ENCODE data around the gene FCAMR.

FCAMR gene

DNA sequence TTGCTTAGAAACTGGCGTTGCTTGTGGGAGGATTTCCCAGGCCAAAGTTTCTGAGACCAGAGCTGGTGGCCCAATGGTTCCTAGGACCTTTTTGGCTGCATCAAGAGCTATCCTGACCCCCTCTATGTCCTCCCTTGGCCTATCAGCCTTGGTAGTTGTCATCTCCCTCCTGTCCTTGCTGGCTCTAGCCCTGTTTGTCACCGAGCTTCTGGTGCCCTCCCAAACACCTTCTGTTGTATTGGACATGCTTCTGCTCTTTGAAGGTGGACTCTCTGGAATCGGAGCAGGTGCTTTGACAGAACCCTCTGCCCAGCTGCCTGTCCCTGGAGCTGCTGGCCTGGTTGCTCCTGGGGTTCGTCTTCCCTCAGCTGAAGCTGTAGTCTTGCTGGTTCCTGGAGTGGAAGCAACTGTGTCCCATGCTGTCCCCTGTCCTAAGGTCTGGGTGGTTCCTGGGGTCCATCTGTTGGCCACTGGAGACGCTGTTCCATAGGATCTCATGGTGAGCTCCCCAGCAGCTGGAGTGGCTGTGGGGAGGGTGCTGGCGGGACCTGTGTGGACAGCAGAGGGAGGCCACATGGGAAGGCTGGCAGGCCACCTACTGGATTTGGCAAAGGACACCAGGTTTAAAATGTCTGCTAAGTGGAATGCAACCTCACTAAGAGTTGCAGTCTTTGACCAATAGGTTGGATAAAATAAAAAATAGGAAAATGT lies 9.4 kb downstream of the FCAMR start:
- no peak for DNase-seq (ENCODE audit: low read depth in 3 of 3)

DNA sequence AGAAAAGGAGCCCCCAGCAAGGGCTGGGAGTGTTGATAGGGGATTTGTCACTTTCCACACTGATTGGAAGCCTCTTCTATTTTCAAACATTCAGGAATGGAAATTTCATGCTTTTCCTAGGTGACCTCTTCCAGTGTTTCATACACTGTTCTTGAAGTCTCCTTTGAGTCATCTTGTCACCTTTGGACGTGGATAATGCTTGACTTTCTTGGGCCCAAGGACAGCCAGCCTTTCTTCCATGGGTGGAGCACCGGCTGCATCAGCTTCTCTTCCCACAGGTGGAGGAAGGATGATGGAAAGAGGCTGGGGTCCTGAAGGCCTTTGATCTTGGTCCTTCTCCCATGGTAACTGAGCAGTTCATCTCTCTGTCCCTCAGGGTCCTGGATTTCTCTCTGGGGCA lies 12.1 kb downstream of the FCAMR start:
- no peak for DNase-seq (ENCODE audit: low read depth in 3 of 3)

DNA sequence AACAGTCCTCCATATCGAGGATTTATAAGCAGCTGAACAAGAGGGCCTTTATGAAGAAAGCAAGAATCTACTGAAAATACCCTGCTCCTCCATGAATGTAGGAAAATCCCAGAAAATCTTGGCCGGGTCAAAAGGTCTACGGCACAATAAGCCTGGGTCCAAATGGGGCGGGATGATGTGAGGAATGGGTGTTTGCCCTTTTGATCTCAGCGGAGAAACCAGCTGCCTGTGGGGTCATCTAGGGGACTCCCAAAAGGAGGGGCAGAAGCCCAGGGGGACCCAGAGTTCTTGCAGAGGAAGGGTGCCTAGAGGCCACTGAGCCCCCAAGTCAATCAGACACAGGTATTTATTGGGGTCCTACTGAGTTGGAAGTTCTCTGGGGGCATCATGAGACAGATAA lies 12.6 kb downstream of the FCAMR start:
- DNase-seq (ENCODE audit: low read depth in 3 of 3), result no peak

DNA sequence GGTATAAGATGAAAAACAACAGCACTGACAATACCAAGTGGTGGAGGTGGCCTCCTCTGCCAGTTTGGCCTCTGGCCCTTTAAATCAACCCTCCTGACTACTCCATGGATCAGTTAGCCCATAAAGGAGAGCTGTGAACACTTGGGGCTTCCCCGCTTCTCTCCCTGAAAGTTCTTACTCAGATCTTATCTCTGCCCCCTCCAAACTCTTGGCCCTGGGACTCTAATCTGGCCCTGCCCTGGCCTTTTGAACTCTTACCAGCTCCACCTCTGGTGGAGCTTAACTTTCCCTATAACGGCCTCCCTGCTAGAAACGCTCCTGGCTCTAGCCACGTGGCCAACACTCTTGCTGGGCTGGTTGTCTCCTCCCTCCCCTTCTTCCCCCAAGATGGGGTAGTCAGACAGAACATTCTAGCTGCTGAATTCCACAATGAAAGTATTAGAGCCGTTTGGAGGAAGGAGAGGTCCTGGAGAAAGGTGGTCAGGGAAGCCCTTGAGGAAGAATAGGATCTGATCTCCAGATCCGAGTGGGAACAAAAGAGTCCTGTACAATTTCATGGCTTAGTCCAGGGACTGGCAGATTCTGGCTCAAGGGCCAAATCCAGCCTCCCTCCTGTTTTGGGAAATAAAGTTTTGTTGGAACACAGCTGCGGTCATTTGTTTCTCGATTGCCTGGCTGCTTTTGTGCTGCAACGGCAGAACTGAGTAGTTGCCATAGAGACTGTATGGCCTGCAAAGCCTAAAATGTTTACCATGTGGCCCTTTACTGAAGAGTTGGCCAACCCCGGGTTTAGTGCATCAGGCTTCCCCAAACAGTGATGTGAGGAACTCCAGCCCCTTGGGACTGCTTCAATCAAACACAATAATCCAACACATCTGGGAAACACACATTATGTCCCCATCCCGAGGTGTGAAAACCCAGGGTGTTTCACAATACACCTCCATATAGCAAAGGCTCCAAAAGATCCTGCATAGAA lies 14.5 kb downstream of the FCAMR start:
- DNase-seq (ENCODE audit: low read depth in 3 of 3), result no peak

DNA sequence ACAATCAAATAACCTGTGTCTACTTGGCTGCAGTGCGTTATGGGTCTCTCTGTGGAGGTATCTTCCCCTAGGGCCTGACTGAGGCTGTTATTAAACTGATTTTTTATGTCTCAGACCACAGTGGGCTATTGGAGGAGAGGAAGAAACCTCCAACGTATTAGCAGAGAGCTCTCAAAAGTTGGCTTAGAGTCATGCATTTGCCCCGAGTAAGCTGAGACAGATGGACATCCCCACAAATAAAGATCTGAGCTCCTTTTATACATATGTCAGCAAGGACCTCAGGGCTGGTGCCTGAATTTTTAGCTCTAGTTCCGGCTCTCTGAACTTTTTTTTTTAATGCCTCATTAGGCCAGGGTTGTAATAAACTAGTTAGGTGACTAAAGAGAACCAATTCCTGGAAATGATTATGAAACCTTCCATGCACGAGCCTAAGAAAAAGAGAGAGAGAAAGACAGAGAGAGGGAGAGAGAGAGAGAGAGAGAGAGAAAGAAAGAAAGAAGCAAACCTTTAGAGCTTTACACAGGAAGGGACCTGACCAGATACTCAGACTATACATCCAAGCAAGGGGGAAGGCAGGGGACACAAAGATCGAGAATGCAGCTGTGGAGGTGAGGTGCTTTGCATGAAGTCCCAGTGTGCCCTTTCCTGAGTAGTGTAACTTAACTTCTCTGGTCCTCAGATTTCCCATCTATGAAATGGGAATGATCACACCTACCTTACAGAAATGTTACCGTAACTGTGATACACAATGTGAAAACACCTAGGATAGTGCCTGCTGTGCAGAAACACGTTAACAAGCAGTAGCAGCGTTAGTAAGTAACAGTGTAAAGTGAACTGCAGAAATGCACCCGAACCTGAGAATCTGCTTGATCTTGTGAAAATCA lies 15.6 kb downstream of the FCAMR start:
- no peak for DNase-seq (ENCODE audit: low read depth in 3 of 3)

DNA sequence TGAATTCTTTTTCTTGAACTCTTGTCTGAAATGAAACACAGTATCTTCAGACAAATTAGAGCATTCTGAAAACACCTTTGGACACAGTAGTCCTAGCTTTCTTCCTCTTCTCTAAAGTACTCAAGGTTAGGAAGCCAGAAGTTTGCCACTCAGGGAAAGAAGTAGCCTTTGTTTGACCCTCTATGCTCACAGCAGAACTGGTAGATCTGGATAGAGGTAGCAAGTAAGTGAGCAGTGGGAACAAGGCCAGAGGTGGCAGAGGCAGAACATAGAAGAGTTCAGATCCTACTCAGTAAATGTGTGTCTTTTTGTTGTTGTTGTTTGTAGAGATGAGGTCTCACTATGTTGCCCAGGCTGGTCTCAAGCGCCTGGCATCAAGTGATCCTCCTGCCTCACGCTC lies 16.6 kb downstream of the FCAMR start:
- no peak for DNase-seq (ENCODE audit: low read depth in 3 of 3)

DNA sequence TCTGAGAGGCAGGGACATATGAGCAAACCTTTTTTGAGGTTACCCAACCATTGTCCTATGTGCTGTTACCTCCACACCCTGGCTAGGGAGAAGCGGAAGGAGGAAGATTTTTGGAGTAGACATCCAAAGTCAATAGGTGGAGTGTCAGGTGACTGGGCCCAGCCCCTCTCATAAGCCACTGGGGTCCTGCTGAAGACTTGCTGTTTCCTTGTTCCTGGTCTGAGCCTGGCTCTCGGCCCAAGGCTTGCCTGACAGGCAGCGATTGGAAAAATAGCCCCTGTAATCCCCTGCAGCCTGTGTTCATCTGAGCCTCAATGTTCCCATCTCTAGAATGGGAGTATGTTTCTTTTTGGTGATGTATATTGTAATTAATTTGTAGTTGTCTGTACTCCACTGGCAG lies 17.1 kb downstream of the FCAMR start:
- DNase-seq (ENCODE audit: low read depth in 3 of 3), result no peak

DNA sequence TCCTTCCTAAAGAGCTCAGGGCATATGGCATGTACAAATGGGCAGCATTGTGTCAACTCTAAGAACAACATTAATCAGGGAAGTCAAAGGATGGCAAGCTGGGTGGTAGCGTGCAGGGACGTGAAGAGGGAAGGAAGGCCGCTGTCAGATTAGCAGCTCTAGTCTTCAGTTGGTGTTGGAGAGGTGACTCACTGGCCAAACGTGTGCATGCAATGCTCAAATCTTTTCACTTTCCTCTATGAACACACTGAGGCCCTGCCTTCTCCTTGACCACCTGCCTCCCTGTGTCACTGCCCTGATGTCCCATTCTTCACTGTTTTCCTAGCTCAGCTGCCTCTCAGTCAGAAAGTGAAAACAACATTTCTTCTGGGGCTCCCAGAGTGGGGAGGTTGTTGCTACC lies 18.1 kb downstream of the FCAMR start:
- DNase-seq (ENCODE audit: low read depth in 3 of 3), result no peak

DNA sequence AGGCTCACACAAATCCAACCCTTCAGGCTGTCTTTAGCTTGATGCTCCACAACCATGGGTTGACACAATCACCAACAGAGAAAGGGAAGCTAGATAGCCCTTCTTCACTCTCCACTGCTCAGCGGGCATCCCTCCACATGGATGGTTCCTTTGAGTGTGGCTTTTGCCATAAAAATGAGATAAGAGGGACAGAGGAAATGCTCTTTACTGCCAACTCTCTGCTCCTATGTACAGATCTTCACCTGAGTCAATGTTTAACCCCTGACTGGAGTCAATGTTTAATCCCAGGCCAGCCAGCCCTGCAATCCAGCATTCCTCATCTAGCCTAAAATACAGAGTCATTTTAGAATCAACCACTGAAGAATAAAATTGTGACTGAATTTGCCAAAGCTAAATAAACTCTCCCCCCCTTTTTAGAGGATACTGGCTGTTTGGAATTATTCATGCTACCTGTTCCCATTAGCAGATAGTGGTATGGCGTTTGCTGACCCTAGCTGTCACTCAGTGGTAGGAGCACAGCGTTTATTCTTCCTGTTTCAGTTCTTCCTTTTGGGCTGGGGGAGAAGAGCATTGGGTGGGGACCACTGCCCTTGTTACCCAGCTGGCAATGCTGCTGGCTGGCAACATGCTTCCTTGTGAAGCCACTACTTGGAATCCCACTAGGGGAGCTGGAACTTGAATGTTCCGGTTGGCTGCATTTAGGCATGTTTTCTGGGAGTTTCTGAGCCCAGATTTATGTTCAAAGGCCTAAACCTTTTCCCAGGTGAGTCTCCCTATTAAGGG lies 18.8 kb downstream of the FCAMR start:
- DNase-seq (ENCODE audit: low read depth in 3 of 3), result no peak

DNA sequence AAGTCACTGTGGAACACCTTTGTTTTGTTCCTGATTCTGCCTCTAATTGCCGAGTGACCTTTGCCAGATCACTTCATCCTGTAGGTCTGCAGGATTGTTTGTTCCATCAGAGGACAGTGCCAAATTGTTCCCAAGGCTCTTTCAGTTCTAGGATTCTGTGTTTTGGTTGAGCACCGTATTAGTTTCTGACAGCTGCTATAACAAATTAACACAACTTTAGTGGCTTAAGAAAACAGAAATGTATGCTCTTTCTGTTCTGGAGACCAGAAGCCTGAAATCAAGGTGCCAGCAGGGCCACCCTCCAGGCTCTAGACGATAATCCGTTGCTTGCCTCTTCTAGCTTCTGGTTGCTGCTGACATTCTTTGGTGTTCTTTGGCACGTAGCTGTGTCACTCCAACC lies 20.6 kb downstream of the FCAMR start:
- DNase-seq (ENCODE audit: low read depth in 3 of 3), result no peak

DNA sequence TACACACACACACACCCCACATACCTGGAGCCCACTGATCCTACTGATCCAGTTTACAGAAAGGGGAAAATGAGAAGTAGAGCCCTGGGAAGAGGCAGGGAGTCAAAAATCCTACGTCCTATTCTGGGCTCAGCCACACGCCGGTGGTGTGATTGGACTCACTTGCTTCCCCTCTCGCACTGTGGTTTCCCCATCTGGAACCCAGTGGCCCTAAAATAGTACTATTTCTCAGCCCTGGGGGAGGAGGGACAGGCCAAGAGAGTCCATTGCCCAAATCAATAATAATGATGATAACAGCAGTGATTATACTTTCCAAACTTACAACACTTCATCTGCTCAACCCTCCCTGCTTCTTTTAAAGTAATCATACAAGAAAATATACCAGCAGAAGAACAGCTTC lies 21.1 kb downstream of the FCAMR start:
- DNase-seq (ENCODE audit: low read depth in 3 of 3), result no peak

DNA sequence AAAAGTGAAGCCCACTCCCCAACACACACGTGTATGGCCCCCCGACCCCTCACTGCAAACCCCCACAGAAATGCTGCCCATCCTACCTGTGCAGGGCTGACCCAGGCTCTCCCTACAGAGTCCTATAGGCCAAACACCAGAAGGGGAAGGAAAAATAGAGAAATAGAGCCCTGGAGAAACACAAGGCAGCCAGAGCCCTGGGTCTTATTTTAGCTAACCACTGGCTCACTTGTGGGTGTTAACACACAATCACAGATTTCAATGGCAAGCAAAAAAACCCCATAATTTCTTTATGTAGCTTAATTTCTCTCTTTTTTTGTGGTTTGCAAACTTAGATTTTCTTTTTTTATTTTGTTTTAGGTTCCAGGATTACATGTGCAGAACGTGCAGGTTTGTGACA lies 23.0 kb downstream of the FCAMR start:
- DNase-seq (ENCODE audit: low read depth in 3 of 3), result no peak

DNA sequence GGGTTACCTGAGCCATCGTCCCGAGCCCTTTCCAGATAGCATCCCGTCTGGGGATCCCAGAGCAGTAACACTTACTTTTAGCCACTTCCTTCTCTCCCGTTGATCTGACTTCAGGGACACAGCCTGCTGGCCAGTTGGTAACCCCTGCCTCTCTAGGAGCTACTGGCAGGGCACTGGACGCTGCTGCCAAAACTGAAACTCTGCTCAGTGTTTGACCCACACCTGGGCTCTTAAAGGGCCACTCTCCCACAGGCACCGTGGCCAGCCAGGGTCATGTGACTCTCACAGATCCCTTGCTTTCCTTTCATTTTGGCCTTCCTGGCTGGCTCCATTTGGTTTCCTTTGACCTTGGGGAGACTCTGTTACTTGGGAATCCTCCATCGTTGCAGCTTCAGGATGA lies 24.0 kb downstream of the FCAMR start, which contains the start of gene PIGR:
PIGR (minus strand) TSS at position 206 of the 400 bp plus-strand sequence. CDS start 5,935 bp downstream, outside the sequence.
- DNase-seq (ENCODE audit: low read depth in 3 of 3), result no peak

DNA sequence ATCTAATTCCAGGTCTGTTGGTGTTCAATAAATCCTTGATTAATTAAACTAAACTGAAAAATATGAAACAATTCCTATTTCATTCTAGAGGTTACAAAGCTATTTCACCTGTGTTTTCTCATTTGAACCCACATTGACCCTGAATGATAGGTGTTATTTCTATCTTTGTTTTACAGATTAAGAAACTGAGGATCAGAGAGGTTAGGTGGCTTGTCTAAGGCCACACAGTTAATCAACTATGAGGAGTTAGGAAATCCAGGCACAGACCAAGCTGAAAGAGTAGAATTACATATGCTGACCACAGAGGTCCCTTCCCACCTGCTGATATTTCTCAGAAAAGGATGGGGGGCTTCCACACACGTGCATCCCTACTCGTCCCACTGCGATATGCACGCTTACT lies 24.5 kb downstream of the FCAMR start:
- DNase-seq (ENCODE audit: low read depth in 3 of 3), result no peak

DNA sequence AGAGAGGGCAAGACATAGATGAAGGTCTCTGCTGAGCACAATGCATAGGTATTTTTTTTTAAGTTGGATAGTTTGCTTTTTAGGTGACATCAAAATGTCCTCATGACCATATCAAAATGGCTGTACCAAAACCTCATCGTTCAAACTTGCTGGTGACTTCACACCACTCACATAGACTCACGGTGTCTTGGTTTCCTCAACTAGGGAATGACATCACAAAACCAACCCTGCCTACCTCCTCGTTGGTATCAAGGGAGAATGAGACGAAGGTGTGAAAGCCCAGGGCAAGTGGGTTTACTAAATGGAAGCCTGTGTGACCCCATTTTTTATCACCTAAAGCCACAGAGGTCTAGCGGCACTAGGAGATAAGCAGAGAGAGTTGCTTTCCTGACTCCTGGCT lies 25.6 kb downstream of the FCAMR start:
- no peak for DNase-seq (ENCODE audit: low read depth in 3 of 3)

DNA sequence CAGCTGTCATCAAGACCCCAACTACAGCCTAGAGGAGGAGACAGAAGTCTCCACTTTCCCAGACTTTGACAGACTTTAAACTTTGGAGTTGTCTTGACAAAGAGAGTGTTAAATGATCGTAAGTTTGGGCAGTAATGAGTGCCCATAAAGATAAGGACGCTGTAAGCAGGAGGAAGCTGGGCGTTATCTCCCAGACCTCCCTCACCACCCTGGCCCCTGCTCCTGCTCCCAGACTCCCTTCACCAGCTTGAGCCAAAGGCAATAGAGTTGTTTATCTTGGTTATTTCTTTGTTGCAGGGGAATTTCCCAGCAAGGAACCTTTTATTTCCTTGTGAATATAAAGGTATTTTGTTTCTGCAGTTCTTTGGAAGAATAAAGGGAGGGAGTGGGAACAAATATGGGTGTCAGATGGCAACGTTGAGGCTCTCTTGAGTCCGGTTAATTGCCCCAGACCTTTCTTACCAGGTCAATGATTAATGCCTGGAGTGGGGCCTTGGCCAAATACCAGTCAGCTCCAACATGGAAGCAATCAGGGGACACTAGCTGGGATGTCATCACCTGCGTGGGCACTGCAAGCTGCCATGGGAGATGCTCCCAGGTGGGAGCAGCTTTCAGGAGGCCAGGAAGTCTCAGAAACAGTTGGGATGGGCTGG lies 28.4 kb downstream of the FCAMR start:
- DNase-seq (ENCODE audit: low read depth in 3 of 3), result no peak

DNA sequence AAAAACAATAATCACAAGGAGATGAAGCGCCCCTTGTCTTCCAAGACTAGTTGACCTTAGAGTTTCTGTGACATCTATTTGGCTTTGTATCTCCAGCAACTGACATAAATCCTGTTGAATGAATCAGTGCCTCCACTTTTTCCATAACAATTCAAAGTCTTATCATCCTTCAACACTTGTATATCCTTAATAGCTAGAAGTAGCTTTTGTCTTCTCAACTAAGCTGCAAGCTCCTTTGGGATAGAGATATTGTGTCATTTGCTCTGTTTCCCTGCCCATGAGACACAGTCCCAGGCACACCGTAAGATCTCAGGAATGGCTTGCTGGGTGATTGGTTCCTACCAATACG lies 29.7 kb downstream of the FCAMR start:
- DNase-seq (ENCODE audit: low read depth in 3 of 3), result no peak

DNA sequence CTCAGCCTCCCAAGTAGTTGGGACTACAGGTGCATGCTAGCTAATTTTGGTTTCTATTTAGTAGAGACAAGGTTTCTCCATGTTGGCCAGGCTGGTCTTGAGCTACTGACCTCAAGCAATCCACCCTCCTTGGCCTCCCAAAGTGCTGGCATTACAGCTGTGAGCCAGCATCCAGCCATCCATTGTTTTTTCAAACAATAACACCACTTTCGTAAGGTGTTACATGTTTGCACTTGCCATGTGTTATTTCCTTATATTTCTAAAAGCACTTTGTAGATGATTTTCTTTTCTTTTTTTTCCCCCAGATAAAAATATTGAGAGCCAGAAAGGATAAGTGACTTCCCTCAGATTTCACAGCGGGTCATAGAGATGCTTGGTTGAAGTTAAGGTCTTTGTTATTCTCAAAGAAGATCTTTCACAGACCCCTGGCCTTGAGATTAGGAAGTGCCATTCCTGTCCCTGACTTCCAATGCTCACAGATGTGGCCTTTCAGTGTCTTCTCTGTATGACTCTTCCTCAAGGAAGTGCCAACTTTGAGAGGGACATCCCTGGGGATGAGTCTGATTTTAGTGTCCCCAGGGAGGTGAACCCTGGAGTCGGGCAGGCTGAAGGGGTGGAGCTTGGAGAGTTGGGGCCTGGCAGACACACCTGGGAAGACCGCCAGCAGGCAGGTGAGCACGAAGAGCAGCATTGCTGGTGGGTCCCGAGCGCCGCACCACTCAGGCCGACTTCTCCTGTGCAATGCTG lies 30.2 kb downstream of the FCAMR start:
- no peak for DNase-seq (ENCODE audit: low read depth in 3 of 3)

DNA sequence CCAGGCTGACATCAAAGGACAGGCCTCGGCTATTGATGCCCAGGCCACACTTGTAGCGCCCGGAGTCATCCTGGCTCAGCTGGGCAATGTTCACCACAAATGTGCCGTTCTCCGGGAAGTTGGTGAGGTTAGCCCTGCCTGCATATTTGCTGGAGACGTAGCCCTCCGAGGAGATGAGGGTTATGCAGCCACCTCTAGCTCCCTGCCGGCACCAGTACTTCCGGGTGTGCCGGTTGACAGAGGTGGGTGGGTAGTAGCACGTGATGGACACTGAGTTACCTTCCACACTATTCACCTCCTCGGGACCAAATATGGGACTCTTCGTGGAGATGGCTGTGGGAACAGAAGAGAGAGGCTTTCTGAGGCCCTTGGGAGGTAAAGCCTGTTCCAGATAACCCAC lies 31.1 kb downstream of the FCAMR start:
- no peak for DNase-seq (ENCODE audit: low read depth in 3 of 3)

DNA sequence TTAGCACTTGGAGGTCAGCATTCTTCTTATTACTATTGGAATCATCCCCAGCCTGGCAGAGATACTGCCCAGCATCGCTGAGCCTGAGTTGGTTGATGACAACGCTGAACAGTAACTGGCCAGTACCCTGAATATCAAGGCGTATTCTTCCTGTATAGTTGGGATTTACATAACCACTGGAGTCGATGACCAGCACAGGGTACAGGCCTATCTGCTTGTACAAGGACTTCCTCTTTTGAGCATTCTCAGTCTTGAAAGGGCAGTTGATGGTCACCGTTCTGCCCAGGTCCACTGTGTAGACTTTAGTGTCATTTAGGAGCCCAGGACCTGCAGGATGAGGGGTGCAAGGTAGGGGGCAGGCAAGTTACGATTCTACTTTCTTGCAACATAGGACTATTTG lies 32.8 kb downstream of the FCAMR start:
- DNase-seq (ENCODE audit: low read depth in 3 of 3), result no peak

Data from stimulated activated CD4-positive, alpha-beta T cell treated with anti-CD3 and anti-CD28 coated beads, TNF-alpha, amount 100 ng/mL, for 4 hours (primary cell).